Epithelial cell of esophagus (primary cell): ENCODE results near the gene XAGE5.
"Not testable (repeated sequence)": the region's sequence is repeated elsewhere in the genome, so short reads cannot be mapped to it uniquely, and the experiment has no call there.

Experiments used
- DNase-seq: peaks from one replicate; pipeline ENCODE4 v3.0.0; 2010; ENCODE audit warnings: low read depth
- H3K4me3 ChIP-seq: 2 replicates; pipeline ENCODE4 v1.5.1; 2011; ENCODE audit warnings: mild to moderate bottlenecking, low read length, control low read depth
- CTCF ChIP-seq: IDR thresholded peaks from 2 replicates; pipeline ENCODE4 v1.5.1; 2011; ENCODE audit warnings: low read depth, mild to moderate bottlenecking, low read length, control low read depth, inconsistent platforms; ENCODE audit not compliant: insufficient read depth; ENCODE audit errors: missing control alignments

XAGE5 gene, protein sequence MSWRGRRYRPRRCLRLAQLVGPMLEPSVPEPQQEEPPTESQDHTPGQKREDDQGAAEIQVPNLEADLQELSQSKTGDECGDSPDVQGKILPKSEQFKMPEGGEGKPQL

DNA sequence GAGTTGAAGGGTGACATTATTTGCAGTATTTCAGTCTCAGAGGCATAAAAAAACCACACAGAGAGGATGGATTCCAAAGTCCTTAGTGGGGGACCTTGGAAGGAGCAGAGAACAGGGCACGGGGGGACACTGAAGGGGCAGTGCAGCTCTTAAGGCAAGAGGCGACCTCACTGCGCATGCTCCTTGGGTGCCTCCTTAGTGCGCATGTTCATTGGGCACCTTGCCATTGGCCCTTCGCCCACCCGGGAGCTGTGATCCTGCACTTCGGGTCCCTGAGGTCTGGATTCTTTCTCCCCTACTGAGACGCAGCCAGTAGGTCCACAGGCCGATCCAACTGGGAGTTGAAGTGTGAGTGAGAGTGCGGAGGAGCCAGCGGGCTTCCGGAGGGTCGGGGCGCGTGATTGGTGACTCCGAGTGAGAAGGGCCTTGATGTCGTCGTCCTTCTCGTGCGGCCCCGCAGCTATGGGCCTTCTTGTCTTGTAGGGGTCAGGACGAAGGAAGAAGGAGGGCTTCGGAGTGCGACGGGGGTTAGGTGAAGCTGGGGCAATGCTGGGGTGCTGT is at the start of gene XAGE5:
Gene XAGE5, plus strand, starts transcription at position 223 of the 561 bp plus-strand sequence. CDS start 1,280 bp downstream, outside the sequence.
- H3K4me3 ChIP-seq: no peak within 1 kb of the TSS
- no peak for DNase-seq
- no peak for TF ChIP-seq CTCF

DNA sequence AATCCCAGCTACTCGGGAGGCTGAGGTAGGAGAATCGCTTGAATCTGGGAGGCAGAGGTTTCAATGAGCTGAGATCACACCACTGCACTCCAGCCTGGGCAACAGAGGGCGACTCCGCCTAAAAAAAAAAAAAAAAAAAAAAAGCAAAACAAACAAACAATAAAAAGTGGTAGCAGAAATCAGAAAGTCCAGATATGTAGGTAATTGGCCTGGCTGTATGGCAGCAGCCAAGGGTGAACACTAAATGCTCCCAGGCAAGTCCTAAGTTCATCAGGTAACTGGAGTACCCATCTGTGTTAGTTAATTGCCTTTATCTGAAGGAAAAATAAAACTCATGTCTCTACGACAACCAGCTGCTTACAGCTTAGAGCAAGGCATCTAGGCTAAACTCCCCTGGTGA is 45.1 kb upstream of the XAGE5 start:
- not testable (repeated sequence) for DNase-seq, H3K4me3 ChIP-seq

DNA sequence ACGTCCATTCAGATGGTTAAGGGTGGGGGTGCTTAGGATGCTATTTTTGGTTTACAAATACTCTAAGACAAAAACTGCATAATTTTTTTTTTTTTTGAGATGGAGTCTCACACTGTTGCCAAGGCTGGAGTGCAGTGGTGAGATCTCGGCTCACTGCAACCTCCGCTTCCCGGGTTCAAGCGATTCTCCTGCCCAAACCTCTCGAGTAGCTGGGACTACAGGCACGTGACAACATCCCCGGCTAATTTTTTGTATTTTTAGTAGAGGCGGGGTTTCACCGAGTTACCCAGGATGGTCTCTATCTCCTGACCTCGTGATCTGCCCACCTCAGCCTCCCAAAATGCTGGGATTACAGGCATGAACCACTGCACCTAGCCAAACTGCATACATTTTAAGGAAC is 37.6 kb upstream of the XAGE5 start:
- DNase-seq, H3K4me3 ChIP-seq: not testable (repeated sequence)

DNA sequence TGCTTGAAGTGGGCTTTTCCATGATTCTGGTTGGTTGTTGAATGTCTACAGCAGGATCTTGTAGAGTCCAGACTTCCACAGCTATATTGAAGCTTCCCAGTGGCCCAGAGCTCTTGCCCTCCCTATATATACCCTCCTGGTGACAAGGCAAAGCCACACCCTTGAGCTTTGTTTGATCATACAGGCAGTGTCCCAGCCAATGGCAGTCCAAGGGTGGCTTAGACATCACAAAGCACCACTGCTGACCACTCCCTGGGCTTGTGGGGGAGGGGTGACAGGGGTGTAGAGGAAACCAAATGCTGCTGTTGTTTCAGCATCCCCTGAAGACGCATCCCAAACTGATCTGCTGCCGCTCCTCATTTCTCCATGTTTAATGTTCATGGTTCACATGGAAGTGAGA is 13.8 kb upstream of the XAGE5 start, which contains the start of gene SPANXN5:
Gene SPANXN5, minus strand, starts transcription at position 101 of the 400 bp plus-strand sequence. Its CDS starts 79 bp downstream, at position 22.
- not testable (repeated sequence) for DNase-seq

DNA sequence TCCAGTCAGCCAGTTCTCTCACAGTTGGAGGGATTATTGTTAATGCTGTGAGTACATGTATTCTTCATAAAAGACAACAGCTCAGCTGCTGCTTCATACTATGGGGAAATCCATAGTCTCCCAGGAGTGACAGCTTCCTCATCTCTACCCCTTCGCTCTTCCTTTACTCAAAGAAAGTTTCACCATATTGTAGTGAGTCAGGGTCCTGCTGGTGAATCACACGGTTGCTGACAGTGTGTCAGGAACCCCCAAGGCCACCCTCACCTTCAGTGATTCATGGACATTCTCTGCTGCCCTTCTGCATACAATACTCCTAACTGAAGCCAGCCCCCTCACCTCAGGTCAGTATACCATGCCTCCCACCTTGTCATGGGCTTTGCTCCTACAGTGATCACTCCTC is 6.2 kb upstream of the XAGE5 start:
- peak; percentile 4 for DNase-seq
- not testable (repeated sequence) for H3K4me3 ChIP-seq

More for the DNA sequence above, 13.8 kb upstream of the XAGE5 start, which contains the start of gene SPANXN5:
- H3K4me3 ChIP-seq: not testable (repeated sequence)

DNA sequence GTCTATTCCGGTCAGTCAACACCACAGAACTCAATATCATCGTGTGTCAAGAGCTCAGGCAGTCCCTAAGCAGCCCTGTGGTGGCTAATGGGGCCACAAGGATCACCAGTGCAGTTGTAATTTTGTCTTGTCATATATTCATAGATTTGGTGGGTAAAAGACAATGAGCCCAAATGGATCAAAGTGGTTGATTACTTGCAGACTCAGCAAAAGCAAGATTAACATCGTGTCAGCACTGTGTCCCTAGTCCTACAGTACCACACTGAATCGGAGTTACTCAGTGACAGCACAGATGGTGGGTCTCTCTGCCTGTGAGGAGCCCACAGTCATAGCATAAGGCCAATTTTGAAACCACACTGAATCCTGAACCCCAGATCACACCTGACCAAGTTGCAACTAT is 8.7 kb downstream of the XAGE5 start:
- TF ChIP-seq CTCF: no peak
- no peak overlapping the region for H3K4me3 ChIP-seq
- DNase-seq: no peak

GRCh38 chrX:52821079-52821760 is 10.1 kb downstream of the XAGE5 start:
- TF ChIP-seq CTCF: no peak
- DNase-seq: no peak
- no peak overlapping the region for H3K4me3 ChIP-seq

- H3K4me3 ChIP-seq: no peak overlapping the region
- no peak for DNase-seq
- no peak for TF ChIP-seq CTCF
These were observed 13.5 kb downstream of the XAGE5 start for GRCh38 chrX:52824608-52825007.

- TF ChIP-seq CTCF: no peak
- H3K4me3 ChIP-seq: no peak overlapping the region
- DNase-seq: no peak
These were observed 19.5 kb downstream of the XAGE5 start for GRCh38 chrX:52830551-52830950.
